GM12878 (cell line): ENCODE data around the gene ARHGAP26. TPM values are rescaled to one million over a fixed set of nuclear protein-coding genes. Genes with fewer than 3 reads are reported as not detected.

ENCODE experiments used
- ATAC-seq: fragments of 200-7000 bp; cut with Tn5 transposase; 3 replicates; pipeline ENCODE4 v1.9.1; 2020; ENCODE audit warnings: mild to moderate bottlenecking, moderate library complexity
- BruUV-seq: library from RNA; stranded (reverse); fragments of 400-500 nt; replicated peaks from 2 replicates; lab custom pipeline; 2021; lab: Mats Ljungman, UMichigan
- CTCF ChIA-PET: fragments of 300-600 bp; sonication (Branson Sonifier 250); formaldehyde crosslinking; extraction: SDS; loops from one replicate; lab custom pipeline; 2021; ENCODE audit warnings: inconsistent platforms; lab: Yijun Ruan, JAX
- POLR2A ChIA-PET: fragments of 350-600 bp; formaldehyde crosslinking; extraction: SDS; loops from one replicate; lab custom pipeline; 2021; ENCODE audit warnings: inconsistent platforms; lab: Charles Lee
- RAD21 ChIA-PET: fragments of 300-600 bp; sonication (Branson Sonifier 250); formaldehyde crosslinking; loops from one replicate; lab custom pipeline; 2023; ENCODE audit warnings: antibody characterized with exemption; ENCODE audit not compliant: unreplicated experiment; lab: Charles Lee
- SMC1A ChIA-PET: fragments of 300-600 bp; sonication (Branson Sonifier 250); formaldehyde crosslinking; loops from one replicate; lab custom pipeline; 2023; ENCODE audit not compliant: unreplicated experiment, uncharacterized antibody; lab: Charles Lee
- DNase-seq: peaks from one replicate; pipeline ENCODE4 v3.0.0-alpha.2; 2011; ENCODE audit warnings: low read depth, low spot score
- FAIRE-seq: peaks from 3 replicates; lab custom pipeline; 2011; peaks lifted over from hg19 to GRCh38; lab: Jason Lieb, UNC
- H2AFZ ChIP-seq: 2 replicates; pipeline ENCODE4 v1.6.0; 2011; ENCODE audit warnings: low read depth, low read length, control low read depth; ENCODE audit not compliant: control insufficient read depth
- H3K27ac ChIP-seq: 2 replicates; pipeline ENCODE4 v1.5.1; 2011; ENCODE audit warnings: control low read depth; ENCODE audit not compliant: control insufficient read depth, insufficient read depth
- H3K27me3 ChIP-seq, 2 experiments: replicated peaks in 1 of 2; 2 replicates each; pipeline versions ENCODE4 v1.6.0 to v1.6.1; 2011; ENCODE audit warnings: low read length in 1 of 2; ENCODE audit not compliant: control insufficient read depth in 2 of 2, insufficient read depth in 2 of 2
- H3K36me3 ChIP-seq, 2 experiments: 2 replicates each; pipeline ENCODE4 v1.5.1; 2011; ENCODE audit warnings: low read length in 1 of 2; ENCODE audit not compliant: control insufficient read depth in 2 of 2, insufficient read depth in 2 of 2
- H3K4me1 ChIP-seq: 2 replicates; pipeline ENCODE4 v1.6.1; 2011; ENCODE audit warnings: mild to moderate bottlenecking, low read length, moderate library complexity, mixed read lengths; ENCODE audit not compliant: control insufficient read depth, insufficient read depth
- H3K4me2 ChIP-seq: 2 replicates; pipeline ENCODE4 v1.6.0; 2011; ENCODE audit warnings: control low read depth; ENCODE audit not compliant: control insufficient read depth, insufficient read depth
- H3K4me3 ChIP-seq: fragments of 200-600 bp; sonication (generic); 2 replicates; pipeline ENCODE4 v1.5.1; 2016
- H3K79me2 ChIP-seq: 2 replicates; pipeline ENCODE4 v1.6.0; 2011; ENCODE audit warnings: low read length; ENCODE audit not compliant: control insufficient read depth, insufficient read depth
- H3K9ac ChIP-seq: 2 replicates; pipeline ENCODE4 v1.8.0; 2011; ENCODE audit warnings: low read length, control low read depth, mixed read lengths; ENCODE audit not compliant: control insufficient read depth, insufficient read depth
- H3K9me3 ChIP-seq: replicated peaks from 3 replicates; pipeline ENCODE4 v1.5.1; 2011; ENCODE audit warnings: mild to moderate bottlenecking, low read length; ENCODE audit not compliant: control insufficient read depth, insufficient read depth
- H4K20me1 ChIP-seq: 2 replicates; pipeline ENCODE4 v1.6.0; 2011; ENCODE audit not compliant: control insufficient read depth, insufficient read depth
- CHD1 ChIP-seq: IDR thresholded peaks from 2 replicates; pipeline ENCODE4 v1.6.1; 2012; ENCODE audit warnings: low read depth, low read length, improper control_type of control experiment
- CREM ChIP-seq: IDR thresholded peaks from 2 replicates; pipeline ENCODE4 v1.6.1; 2014; ENCODE audit warnings: antibody characterized with exemption, low read depth
- EP300 ChIP-seq, 2 experiments: fragments of 150-350 bp in 1 of 2; IDR thresholded peaks; 2 replicates each; pipeline ENCODE4 v1.6.1; 2011 to 2012; ENCODE audit warnings: low read depth in 2 of 2, low read length in 2 of 2, borderline replicate concordance in 1 of 2, improper control_type of control experiment in 1 of 2, inconsistent platforms in 1 of 2; ENCODE audit not compliant: control insufficient read depth in 1 of 2
- KLF5 ChIP-seq: fragments of 450-650 bp; IDR thresholded peaks from 2 replicates; pipeline ENCODE4 v1.6.1; 2014; ENCODE audit warnings: mild to moderate bottlenecking; ENCODE audit not compliant: partially characterized antibody
- NFYA ChIP-seq: IDR thresholded peaks from 2 replicates; pipeline ENCODE4 v1.6.1; 2011; ENCODE audit warnings: low read depth, mild to moderate bottlenecking, low read length, improper control_type of control experiment, borderline replicate concordance
- NR2C2 ChIP-seq: IDR thresholded peaks from 2 replicates; pipeline ENCODE4 v1.6.1; 2011; ENCODE audit warnings: borderline replicate concordance, low read depth; ENCODE audit not compliant: control insufficient read depth, insufficient read length
- POU2F2 ChIP-seq: IDR thresholded peaks from 3 replicates; pipeline ENCODE4 v1.6.1; 2011; ENCODE audit warnings: low read depth, mild to moderate bottlenecking, low read length, borderline replicate concordance
- RFX5 ChIP-seq: IDR thresholded peaks from 2 replicates; pipeline ENCODE4 v1.6.1; 2011; ENCODE audit warnings: low read depth, low read length, improper control_type of control experiment
- SREBF1 ChIP-seq: IDR thresholded peaks from 2 replicates; pipeline ENCODE4 v1.6.1; 2012; ENCODE audit warnings: mild to moderate bottlenecking, low read length
- ZSCAN29 ChIP-seq: fragments of 450-650 bp; IDR thresholded peaks from 2 replicates; pipeline ENCODE4 v1.6.1; 2017; ENCODE audit warnings: mild to moderate bottlenecking, moderate library complexity
- WGBS: methylation state at CpG from one replicate; pipeline ENCODE4 v1.1.6; 2016; ENCODE audit warnings: low lambda C conversion rate; ENCODE audit not compliant: insufficient replicate concordance, insufficient coverage; ENCODE audit errors: missing lambda C conversion rate; 5-methylcytosine and 5-hydroxymethylcytosine counted together
- in situ Hi-C: fragments of 300-500 bp; cut with MboI; formaldehyde crosslinking; loops from 9 replicates; pipeline ENCODE4 v1.14.3; 2018; ENCODE audit warnings: mixed read lengths
- intact Hi-C: fragments of 100-400 bp; cut with micrococcal nuclease; formaldehyde crosslinking; loops from one replicate; pipeline ENCODE4 v1.14.2; 2022; ENCODE audit not compliant: unreplicated experiment
- polyA plus RNA-seq, 11 experiments: library from polyadenylated mRNA; depleted of rRNA in 4 of 11; unstranded in 6 of 11; stranded (reverse) in 5 of 11; fragments of >200 nt; fragmentation: Nextera tagmentation in 4 of 11; fragmentation: Illumina TruSeq in 1 of 11; extraction: Ambion mirVana in 4 of 11; extraction: Trizol in 1 of 11; gene quantifications; 1 replicate in 1 of 11; 2 replicates in 10 of 11; pipeline versions ENCODE4 v1.2.1 to v1.2.3, GENCODE V29; 2011 to 2016; ENCODE audit warnings: inconsistent platforms in 2 of 11, missing spikeins in 2 of 11, low read depth in 1 of 11
- total RNA-seq, 4 experiments: library from RNA; depleted of rRNA in 3 of 4; stranded (reverse); fragments of >200 nt in 3 of 4; fragmentation: Illumina TruSeq in 1 of 4; extraction: Trizol in 1 of 4; gene quantifications; 2 replicates each; pipeline versions ENCODE4 v1.2.1 to v1.2.3, GENCODE V29; 2013 to 2021
- TF ChIP-seq, protein P1 (sequence below): fragments of 450-650 bp; IDR thresholded peaks from 2 replicates; pipeline ENCODE4 v1.6.1; 2016; ENCODE audit warnings: mild to moderate bottlenecking, moderate library complexity, borderline replicate concordance
- TF ChIP-seq, protein P2 (sequence below): fragments of 450-650 bp; IDR thresholded peaks from 2 replicates; pipeline ENCODE4 v1.6.1; 2016; ENCODE audit warnings: mild to moderate bottlenecking
- TF ChIP-seq, protein P3 (sequence below): fragments of 450-650 bp; IDR thresholded peaks from 2 replicates; pipeline ENCODE4 v1.6.1; 2017; ENCODE audit warnings: antibody characterized with exemption, mild to moderate bottlenecking, moderate library complexity

Gene ARHGAP26
- total and polyA plus RNA-seq, 10 of the 15 experiments (the other 5 are each of a cell fraction or from before 2014, with no cell fraction given) = 9.4 to 41.5 (median 19.3) TPM

DNA sequence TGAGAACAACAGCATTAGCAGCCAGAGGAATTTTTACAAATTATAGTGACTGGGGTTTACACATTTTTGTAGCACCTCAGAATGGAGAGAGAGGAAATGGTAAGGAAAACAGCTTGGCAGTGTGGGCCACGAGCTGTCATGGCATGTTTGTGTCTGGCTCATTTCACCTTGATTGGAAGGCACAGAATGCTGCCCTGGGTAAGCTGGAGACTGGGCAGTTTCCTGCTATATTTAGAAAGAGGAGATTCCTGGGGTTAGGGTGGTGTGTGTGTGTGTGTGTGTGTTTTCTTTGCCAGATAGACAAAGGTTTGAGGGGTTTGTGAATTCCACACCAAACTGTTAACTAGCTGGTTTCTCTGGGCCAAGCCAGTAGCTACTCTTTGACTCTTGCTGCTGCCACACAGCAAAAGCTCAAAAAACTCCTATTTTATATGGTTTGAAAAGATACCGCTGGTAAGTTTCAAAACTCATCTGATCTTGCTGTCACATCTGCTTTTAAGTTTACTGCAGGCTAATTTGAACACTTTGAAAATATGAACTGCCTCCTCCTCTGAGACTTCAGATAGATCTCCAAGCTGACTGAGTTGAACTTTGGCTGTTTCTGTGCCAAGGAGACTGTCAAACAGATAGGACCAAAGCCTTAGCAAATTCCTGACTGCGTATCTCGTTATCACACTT, 9.1 kb downstream of the ARHGAP26 start (continued):
- TF ChIP-seq, protein P1, sequence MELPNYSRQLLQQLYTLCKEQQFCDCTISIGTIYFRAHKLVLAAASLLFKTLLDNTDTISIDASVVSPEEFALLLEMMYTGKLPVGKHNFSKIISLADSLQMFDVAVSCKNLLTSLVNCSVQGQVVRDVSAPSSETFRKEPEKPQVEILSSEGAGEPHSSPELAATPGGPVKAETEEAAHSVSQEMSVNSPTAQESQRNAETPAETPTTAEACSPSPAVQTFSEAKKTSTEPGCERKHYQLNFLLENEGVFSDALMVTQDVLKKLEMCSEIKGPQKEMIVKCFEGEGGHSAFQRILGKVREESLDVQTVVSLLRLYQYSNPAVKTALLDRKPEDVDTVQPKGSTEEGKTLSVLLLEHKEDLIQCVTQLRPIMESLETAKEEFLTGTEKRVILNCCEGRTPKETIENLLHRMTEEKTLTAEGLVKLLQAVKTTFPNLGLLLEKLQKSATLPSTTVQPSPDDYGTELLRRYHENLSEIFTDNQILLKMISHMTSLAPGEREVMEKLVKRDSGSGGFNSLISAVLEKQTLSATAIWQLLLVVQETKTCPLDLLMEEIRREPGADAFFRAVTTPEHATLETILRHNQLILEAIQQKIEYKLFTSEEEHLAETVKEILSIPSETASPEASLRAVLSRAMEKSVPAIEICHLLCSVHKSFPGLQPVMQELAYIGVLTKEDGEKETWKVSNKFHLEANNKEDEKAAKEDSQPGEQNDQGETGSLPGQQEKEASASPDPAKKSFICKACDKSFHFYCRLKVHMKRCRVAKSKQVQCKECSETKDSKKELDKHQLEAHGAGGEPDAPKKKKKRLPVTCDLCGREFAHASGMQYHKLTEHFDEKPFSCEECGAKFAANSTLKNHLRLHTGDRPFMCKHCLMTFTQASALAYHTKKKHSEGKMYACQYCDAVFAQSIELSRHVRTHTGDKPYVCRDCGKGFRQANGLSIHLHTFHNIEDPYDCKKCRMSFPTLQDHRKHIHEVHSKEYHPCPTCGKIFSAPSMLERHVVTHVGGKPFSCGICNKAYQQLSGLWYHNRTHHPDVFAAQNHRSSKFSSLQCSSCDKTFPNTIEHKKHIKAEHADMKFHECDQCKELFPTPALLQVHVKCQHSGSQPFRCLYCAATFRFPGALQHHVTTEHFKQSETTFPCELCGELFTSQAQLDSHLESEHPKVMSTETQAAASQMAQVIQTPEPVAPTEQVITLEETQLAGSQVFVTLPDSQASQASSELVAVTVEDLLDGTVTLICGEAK = no peak
- TF ChIP-seq CHD1 = no peak

DNA sequence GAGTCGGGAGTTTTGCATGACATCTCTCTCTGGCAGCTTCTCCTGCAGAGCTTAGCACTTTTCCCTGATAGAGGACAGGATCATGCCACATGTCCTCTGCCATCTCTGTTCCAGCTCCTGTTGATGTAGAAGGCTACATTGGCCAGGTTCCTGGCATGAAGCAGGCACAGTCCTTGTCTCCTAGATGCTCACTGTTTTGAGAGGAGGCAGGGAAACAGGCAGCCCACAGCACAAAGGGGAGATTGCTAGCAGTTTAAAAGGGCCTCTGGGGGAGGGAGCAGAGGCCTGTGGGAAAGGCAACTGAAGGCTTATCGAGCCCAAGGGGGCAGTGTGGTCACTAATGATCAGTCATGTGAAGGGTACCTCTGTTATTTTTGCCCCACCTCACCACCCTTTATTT, 10.7 kb downstream of the ARHGAP26 start:
- intact Hi-C loops (no loop called here), in situ Hi-C loops (no loop called here)
- H3K36me3 ChIP-seq = no peaks in the 10 kb centered on the region
- BruUV-seq = no TSS peak
- RAD21 ChIA-PET = no interaction called here
- H3K4me3 ChIP-seq = no peak overlapping the region
- H3K79me2 ChIP-seq = no peaks in the 10 kb centered on the region
- H3K9ac ChIP-seq = no peak overlapping the region
- H4K20me1 ChIP-seq = no peaks in the 10 kb centered on the region
- CTCF ChIA-PET = no interaction called here
- WGBS = 0% methylated on average over 2 of the region's 2 CpGs
- peaks cover 8% of the 10 kb centered on the region; the same call in 1 of the 2 replicates for H3K4me1 ChIP-seq
- no peak overlapping the region for H3K27ac ChIP-seq
- ATAC-seq (no peak), DNase-seq (no peak), FAIRE-seq (no peak)
- no peaks in the 10 kb centered on the region for H3K27me3 ChIP-seq
- no peak overlapping the region for H3K4me2 ChIP-seq
- no peak overlapping the region for H2AFZ ChIP-seq
- no peaks in the 10 kb centered on the region for H3K9me3 ChIP-seq
- SMC1A ChIA-PET = interaction anchor here (1.3 kb wide), 1 partner anchor 32 kb away, joined by 6 read pairs; no protein-coding TSS in a partner anchor
- POLR2A ChIA-PET = no interaction called here
- TF ChIP-seq POU2F2 (no peak), CHD1 (no peak), RFX5 (no peak), NR2C2 (no peak), NFYA (no peak), ZSCAN29 (no peak), EP300 (IDR thresholded peaks at IDR 0.05; ENCODE audit: borderline replicate concordance in 1 of 2, control insufficient read depth in 1 of 2, low read depth in 2 of 2, low read length in 2 of 2) (no peak), CREM (no peak), SREBF1 (no peak), KLF5 (no peak)
- TF ChIP-seq, protein P2, sequence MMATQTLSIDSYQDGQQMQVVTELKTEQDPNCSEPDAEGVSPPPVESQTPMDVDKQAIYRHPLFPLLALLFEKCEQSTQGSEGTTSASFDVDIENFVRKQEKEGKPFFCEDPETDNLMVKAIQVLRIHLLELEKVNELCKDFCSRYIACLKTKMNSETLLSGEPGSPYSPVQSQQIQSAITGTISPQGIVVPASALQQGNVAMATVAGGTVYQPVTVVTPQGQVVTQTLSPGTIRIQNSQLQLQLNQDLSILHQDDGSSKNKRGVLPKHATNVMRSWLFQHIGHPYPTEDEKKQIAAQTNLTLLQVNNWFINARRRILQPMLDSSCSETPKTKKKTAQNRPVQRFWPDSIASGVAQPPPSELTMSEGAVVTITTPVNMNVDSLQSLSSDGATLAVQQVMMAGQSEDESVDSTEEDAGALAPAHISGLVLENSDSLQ = no peak
- TF ChIP-seq, protein P3, sequence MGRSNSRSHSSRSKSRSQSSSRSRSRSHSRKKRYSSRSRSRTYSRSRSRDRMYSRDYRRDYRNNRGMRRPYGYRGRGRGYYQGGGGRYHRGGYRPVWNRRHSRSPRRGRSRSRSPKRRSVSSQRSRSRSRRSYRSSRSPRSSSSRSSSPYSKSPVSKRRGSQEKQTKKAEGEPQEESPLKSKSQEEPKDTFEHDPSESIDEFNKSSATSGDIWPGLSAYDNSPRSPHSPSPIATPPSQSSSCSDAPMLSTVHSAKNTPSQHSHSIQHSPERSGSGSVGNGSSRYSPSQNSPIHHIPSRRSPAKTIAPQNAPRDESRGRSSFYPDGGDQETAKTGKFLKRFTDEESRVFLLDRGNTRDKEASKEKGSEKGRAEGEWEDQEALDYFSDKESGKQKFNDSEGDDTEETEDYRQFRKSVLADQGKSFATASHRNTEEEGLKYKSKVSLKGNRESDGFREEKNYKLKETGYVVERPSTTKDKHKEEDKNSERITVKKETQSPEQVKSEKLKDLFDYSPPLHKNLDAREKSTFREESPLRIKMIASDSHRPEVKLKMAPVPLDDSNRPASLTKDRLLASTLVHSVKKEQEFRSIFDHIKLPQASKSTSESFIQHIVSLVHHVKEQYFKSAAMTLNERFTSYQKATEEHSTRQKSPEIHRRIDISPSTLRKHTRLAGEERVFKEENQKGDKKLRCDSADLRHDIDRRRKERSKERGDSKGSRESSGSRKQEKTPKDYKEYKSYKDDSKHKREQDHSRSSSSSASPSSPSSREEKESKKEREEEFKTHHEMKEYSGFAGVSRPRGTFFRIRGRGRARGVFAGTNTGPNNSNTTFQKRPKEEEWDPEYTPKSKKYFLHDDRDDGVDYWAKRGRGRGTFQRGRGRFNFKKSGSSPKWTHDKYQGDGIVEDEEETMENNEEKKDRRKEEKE = no peak
